Measurements from ENCODE around the gene NAA15.
"Not testable (repeated sequence)": the region's sequence is repeated elsewhere in the genome, so short reads cannot be mapped to it uniquely, and the experiment has no call there.

The NAA15 gene

DNA sequence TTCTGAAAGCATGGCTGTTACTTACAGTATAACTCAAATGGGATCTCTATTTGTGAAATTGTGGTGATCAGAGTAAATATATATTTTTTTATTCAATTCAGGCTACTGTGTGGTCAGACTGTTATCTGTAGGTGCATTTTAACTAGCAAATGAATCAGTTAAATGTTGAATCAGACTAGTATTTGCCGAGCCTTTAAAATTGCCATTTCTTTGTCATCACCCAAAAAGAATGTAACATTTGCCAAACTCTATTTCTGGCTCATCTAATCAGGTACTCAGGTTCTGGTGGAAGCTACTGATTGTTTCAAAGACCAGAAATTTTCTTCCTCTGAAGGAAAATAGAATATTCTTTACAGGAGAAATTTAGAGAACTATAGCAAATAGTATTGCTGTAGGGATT lies 1.8 kb upstream of the NAA15 start:
- DNase-seq: no peak

DNA sequence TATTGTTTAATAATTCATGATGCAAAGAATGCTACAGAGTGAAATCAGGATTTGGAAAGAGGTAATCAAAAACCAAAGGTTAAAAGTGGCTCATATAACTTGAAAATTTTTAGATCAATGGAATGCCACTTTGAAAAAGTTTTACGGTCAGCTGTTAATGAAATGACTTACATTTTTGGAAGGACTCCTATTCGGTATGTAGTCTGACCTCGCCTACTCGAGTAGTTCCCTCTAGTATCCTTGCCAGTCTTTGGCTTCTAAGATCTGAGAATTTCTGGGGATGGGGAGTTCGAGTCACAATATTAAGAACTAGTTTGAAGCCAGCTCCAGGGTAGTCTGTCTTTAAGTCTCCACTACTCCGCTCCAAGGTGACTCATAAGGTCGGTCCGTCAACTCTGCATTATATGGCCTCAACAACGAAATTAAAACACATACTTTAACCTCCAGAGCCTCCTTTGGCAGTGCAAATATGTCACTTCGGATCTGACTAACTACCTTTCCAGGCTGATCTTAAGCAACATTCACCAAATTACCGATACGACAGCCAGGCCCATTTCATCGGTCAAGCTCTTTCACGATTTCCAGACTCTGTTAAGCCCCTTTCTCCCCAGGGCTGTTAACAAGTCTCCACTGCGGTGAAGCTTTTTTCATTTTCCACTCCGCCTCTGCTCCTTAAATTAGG lies 733 bp upstream of the NAA15 start:
- DNase-seq: no peak

DNA sequence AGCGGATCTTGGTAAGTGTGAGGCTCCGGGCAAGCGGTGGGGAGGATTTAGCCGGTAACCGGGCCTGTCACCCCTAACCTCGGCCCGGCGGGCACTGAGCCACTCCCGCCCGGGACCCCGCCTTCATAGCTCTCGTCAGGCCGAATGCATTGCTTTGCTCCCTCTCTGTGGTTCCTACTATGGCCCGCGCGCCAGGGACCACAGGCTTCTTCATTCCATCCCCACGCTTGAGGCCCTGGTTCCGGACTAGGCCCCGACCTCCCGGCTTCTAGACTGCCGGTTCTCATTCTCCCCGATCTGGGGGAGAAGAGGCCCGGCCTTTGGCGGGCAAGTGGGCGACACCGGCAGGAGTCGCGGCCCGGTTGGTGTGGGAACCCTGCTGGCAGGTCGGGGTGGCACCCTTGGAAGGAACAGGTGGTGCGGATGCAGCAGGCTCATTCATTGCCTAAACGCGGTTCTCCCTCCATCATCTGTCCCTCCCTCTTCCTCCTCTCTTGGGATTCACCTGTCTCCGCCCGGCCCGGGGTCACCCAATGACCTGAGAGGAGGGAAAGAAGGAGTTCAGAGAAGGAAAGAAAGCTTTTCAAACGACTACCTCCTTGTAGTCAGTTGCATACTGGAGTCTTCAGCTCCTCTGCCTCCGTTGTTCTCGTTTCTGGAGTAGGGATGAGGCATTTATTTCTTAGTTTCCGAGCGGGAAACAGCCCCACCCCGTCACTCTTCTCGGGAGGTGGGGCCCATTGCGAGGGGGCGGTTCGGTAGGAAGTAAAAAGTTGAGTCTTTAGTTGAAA lies 711 bp downstream of the NAA15 start, which contains the start of gene NDUFC1:
Gene NDUFC1 (minus strand): TSS at position 657 of the 791 bp plus-strand sequence. CDS start 6,679 bp downstream, outside the sequence.
- DNase-seq: no peak

DNA sequence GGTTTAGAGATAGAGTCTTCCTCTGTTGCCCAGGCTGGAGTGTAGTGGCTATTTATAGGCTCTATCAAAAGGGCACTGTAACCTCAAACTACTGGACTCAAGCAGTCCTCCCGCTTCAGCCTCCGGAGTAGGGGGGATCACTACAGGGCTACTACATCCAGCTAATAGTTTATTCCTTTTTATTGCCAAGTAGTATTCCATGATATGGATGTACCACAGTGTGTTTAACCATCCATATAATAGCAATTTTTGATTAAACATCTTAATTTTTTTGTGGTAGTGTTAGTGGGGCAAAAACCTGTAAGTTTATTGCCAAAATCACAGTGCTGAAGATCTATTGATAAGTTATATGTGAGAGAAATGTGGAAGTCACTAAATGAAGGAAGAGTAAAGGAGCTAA lies 3.6 kb downstream of the NAA15 start:
- no peak for DNase-seq

DNA sequence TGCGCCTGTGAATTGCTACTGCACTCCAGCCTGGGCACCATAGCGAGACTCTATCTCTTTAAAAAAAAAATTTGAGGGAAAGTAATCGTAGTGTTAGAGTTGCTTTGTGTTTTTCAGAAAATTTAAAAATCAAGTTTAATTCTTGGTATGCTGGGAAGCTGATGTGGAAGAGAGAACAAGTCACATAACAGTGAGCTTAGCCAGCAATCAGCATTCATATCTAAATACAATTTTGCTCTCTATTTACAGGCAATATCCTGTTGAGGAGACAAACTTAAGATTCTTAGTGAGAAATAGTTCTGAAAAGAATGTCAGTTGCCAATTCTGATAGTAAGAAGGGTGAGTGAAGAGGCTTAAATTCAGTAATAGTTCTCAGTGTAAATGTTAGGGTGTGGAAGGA lies 10.6 kb downstream of the NAA15 start:
- DNase-seq: no peak

DNA sequence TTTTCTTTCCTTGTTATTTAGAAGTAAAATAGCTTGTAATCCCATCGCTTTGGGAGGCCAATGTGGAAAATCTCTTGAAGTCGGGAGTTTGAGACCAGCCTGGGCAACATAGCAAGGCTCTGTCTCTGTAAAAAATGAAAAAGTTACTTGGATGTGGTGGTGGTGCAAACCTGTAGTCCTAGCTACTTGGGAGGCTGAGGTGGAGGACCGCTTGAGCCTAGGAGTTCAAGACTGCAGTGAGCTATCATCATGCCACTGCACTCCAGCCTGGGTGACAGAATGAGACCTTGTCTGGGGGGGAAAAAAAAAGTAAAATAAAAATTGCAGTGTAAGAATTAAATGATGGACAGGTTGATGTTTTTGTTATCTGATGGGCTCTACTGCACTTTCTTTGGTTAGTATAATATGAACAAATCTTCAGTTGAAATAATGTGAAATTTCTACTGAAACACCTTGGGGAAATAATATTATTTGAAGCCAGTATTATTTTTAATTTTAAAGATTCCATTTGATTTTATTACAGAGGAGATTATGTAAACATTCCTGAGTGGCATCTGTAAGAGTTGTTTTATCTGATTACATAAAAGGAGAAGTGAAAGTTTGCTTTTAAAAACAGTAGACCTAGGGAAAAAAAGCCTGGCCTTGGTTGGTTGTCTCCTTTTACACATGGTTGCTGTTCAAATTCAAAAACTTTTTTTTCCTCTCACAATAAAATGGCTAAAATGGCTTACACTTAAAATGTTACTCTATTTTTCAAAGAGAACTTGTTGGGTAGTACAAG lies 11.4 kb downstream of the NAA15 start:
- no peak for DNase-seq

DNA sequence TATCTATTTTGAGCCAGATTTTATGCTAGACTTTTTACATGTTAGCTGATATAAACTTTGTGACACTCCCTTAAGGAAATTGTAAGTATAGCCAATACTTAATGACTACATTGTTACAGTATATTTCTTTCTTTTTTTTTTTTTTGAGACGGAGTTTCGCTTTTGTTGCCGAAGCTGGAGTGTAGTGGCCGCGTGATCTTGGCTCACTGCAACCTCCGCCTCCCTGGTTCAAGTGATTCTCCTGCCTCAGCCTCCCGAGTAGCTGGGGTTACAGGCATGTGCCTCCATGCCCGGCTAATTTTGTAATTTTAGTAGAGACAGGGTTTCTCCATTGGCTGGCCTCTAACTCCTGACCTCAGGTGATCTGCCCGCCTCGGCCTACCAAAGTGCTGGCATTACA lies 12.1 kb downstream of the NAA15 start:
- DNase-seq: not testable (repeated sequence)

DNA sequence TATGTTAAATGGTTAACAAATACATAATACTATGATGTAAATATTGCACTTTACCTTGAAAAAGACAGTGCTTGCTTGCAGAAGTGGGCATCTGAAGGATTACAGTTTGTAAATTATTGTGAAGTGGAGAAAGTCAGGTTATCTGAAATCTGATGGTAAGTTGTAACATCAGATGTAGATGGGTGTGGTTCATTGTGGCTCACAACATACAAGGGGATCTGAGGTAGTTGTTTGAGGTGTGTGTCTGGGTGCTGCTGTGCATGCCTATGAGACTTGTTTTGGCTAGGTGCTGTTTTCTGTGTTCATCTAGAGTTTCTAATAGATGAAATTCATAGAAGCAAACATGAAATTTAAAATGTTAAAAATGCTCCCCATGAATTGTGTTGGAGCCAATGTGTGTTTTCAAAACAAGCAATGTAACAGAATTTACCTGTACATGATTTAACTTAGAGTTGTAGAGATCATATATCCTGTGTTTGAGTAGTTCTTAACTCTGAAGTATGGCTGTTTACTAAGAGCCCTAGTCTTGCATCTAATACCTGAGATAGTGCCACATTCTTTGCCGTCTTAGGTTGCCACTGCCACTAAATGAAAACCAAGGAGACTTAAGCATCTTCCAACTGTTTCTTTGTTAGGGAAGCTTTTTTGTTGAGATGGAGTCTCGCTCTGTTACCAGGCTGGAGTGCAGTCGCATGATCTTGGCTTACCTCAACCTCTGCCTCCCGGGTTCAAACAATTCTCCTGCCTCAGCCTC lies 12.9 kb downstream of the NAA15 start:
- DNase-seq: no peak

DNA sequence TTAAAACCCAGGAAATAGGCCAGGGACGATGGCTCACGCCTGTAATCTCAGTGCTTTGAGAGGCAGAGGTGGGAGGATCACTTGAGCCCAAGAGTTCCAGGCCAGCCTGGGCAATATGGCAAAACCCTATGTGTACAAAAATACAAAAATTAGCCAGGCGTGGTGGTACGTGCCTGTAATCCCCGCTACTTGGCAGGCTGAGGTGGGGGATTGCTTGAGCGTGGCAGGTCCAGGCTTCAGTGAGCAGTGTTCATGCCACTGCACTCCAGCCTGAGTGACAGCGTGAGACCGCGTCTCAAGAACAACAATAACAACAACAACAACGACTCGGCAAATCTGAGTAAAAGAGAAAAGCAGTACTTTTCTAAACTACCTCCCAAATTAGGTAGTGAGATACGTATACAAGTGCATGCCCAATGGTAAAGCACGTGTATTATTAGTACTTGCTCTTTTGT lies 13.9 kb downstream of the NAA15 start:
- no peak for DNase-seq

DNA sequence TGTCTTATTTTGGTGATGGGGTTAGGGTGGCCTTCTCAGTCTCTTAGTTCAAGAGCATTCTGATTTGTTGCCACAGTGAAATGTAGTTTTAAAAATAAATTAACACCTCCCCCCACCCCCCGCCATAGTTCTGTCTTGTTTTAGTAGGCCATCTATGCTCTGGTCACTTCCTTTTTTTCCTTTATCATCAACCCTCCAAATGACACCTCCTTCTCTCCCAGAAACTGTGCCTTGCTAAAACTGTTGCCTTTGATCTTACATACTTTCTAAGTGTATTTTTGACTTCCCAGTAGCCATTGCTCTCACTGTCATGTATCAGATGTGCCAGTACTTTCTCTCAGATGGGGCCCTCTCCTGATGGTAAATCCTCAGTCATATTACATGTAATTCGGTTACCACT lies 15.4 kb downstream of the NAA15 start:
- DNase-seq: no peak

DNA sequence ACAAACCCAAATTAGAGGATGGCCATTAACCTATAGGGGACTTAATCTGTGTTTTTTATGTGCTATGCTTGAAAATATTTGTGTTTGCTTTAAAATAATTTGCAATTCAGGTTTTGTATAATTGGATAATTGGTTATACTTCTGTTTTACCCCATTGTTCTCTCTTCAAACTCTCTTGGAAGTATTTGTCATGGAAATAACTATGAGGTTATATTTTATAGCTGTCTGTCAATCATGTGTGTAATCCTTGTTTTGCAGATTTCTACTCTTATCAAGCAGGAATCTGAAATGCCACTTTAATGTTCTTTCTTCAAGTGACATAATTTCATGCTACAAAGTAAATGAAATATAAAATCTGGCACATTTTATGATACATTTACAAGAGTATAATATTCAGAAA lies 16.3 kb downstream of the NAA15 start:
- DNase-seq: no peak

DNA sequence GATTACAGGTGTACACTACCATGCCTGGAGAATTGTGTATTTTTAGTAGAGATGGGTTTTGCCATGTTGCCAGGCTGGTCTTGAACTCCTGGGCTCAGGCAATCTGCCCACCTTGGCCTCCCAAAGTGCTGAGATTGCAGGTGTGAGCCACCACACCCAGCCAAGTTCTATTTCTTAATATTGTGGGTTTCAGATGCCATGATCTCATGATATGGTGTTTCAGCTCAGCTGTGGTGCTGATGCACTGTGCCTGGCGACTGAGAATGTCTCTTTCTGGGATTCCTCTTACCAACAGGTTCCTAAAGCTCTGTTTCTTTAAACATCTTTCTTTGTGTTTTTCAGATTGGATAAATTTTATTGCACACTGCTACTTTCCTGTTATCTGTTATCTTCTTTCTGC lies 18.3 kb downstream of the NAA15 start:
- no peak for DNase-seq

DNA sequence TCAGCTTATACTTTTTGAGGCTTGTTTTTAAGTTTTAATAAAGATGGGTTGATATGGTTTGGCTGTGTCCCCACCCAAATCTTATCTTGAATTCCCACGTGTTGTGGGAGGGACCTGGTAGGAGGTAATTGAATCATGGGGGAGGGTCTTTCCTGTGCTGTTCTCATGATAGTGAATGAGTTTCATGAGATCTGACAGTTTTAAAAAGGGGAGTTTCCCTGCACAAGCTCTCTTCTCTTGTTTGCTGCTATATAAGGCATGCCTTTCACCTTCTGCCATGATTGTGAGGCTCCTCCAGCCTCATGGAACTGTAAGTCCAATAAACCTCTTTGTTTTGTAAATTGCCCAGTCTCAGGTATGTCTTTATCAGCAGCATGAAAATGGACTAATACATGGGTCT lies 20.8 kb downstream of the NAA15 start:
- not testable (repeated sequence) for DNase-seq

DNA sequence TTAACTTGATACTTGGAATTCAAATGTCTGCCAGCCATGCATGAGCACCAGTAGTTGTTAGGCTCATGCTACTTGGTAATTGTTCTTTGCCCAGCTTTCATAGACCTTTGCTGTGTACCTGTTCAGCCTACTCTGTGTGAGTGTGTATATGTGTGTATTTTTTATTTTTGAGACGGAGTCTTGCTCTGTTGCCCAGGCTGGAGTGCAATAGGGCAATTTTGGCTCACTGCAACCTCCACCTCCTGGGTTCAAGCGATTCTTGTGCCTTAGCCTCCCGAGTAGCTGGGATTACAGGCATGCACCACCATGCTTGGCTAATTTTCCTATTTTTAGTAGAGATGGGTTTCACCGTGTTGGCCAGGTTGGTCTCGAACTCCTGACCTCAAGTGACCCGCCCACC lies 21.2 kb downstream of the NAA15 start:
- DNase-seq: not testable (repeated sequence)

DNA sequence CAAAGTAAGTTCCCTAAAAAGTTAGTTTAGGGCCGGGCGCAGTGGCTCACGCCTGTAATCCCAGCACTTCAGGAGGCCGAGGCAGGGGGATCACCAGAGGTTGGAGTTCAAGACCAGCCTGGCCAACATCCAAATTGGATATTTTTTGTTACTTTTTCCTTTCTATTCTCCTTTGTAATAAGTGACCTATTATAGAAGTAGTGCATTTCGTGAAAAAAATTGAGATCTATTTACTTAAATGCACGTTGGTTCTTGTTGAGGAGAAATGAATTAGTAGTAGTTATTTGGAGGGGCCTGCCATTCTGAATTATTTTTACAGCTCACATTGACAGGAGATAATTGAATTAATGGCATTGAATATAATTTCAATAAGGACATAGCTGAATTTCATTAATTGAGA lies 23.3 kb downstream of the NAA15 start:
- DNase-seq: no peak

DNA sequence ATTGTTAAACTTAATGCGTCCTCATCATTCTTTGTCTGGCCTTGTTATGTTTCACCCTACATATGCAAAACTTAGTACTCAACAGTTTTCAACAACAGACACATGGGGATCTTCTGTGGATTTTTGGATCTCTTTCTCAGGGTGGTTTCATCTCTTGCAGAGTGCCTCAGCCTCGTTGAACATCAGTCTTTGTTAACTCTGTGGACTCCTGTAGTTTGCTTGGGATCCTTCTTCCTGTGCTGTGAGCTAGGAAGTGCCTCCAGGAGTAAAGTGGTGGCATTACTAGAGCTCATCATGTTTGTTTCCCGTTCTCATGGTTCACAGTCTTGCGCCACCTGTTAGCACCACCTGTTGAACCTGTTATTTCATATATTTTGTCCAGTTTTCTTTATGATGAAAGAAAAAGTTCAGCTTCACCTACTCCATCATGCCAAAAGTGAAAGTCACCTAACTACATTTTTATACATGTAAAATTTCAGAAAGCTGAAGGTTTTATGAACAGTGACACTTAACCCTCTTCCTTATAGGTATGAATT lies 28.4 kb downstream of the NAA15 start:
- no peak for DNase-seq

DNA sequence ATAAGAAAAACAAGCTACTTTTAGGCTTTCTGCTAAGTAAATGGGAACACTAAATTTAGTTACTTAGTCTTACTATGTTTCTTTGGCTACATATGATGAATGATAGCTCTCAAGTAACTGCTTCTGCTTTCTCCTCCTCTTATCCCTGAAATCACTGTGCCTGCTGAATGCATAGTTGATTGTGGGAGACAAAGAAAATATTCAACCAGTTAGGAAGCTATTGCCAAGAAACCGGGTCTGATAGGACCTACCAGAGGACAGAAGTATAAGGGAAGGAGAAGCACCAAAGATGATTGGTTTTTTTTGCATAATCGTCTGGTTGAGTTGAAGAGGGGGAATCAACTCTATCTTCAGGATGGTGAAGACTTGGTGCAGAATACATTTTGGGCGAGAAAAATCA lies 29.0 kb downstream of the NAA15 start:
- no peak for DNase-seq

DNA sequence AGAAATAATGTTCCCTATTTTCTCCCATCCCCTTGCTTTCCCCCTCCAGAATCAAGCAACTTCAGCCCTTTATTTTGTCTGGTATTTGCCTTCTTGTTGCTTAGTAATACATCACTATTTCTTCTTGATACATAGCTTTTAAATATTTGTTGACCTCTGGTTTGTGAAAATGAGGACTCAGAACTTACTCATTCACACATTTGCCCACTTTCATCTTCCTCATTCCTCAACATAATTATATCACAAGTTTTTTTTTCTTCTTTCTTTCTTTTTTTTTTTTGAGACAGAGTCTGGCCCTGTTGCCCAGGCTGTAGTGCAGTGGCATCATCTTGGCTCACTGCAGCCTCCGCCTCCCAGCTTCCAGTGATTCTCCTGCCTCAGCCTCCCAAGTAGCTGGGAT lies 29.9 kb downstream of the NAA15 start:
- DNase-seq: no peak

DNA sequence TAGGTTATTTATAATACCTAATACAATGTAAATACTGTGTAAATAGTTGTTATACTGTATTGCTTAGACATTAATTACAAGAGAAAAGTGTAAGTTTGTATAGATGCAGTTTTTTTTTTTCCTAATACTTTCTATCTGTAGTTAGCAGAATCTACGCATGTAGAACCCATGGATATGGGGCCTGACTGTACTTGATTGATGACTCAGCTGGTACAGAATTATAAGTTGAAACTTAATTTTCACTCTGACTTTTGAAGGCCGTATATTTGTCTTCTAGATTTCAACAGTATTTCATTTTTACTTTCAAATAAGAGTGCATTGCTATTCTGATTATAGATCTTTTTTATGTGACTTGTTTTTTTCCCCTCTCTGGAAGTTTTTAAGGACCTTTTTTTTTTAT lies 31.7 kb downstream of the NAA15 start:
- no peak for DNase-seq

DNA sequence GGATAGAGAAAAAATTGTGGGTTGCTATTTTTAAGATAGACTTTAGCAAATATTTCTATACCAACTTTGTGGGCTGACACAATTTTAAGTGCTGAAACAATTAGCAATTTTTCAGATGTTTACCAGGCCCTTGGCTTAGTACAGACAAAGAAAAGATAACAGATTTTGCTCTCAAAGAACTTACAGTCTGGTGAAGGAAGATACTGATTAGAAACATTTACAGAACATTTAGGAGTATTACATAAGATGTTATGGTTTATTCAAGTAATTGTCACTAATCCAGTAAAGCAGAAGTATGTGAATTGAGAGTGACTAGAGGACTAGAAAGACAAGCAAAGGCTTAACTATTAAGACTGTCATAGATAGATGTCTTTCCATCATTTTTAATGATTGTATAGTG lies 36.3 kb downstream of the NAA15 start:
- DNase-seq: no peak

DNA sequence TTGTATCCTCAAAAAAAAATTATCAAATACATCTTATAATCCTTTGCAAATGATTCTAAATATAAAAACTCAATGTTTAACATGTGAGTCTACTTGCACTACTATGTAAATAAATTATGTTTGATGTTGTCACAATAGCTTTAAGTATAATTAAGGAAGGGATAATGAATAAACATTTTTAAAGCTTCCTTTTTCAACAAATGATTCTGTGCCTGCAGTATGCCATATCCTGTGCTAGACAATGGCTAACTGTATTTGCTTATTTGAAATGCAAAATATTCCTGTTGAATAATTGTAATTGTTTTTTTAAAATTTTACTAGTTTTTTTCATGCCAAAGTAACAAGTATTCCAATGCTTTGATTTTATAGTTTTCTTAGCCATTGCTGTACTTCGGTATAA lies 60.0 kb downstream of the NAA15 start:
- DNase-seq: no peak

DNA sequence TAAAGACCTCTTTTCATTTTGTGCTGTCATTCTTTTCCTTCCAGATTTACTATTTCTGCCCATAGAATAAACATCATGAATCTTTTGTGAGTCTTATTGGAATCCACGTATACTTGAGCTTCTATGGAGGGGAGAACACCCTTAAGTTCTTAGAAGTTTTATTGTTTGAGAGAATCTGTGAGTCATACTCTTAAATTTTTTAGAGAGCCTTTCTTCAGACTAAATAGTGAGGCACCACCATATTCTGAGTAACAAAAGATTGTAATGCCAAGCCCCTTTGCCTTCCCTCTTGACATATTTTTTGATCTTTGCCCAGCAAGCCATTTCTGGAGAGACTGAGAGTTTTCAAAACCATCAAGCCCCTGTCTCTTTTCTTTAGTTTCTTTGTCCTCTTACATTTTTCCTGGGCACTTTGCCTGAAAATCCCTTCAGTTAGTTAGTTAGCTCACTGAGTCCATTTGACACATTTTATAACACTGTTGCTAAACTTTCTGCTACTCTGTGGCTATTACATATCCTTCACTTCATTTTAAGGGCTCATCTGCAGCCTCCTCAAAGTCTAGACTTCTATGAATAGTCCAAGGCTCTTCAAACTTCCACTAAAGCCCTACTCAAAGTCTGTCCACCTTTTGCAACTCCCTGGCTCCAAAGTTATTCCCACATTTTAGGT lies 66.3 kb downstream of the NAA15 start:
- DNase-seq: no peak
